Uterus (tissue), 2 donors: ENCODE measurements around the gene MYH10.

Experiments
- CTCF ChIP-seq, 4 experiments: fragments of 200-600 bp in 2 of 4; fragments of 450-650 bp in 2 of 4; sonication (generic) in 2 of 4; IDR thresholded peaks; one replicate each; pipeline ENCODE4 v1.5.1; 2016 to 2019; ENCODE audit warnings: antibody characterized with exemption in 4 of 4, mild to moderate bottlenecking in 2 of 4, moderate library complexity in 1 of 4
- POLR2A ChIP-seq, 2 donors: fragments of 450-650 bp; IDR thresholded peaks; one replicate each; pipeline ENCODE4 v1.6.1; 2016; ENCODE audit warnings: antibody characterized with exemption in 2 of 2, mild to moderate bottlenecking in 1 of 2, moderate library complexity in 1 of 2

GRCh38 chr17:8647956-8648355 lies 17.4 kb upstream of the MYH10 start:
- TF ChIP-seq POLR2A (IDR thresholded peaks at IDR 0.05) = no peak
- no peak for TF ChIP-seq CTCF (IDR thresholded peaks at IDR 0.05)
